A549 (cell line): ENCODE data around the gene UMODL1. TPM values are rescaled to one million over a fixed set of nuclear protein-coding genes. Genes with fewer than 3 reads are reported as not detected.

ENCODE experiments used
- ATAC-seq, 2 experiments: fragments of 200-7000 bp in 1 of 2; fragments of >200 bp in 1 of 2; cut with Nextera tagmentation in 1 of 2; cut with Tn5 transposase in 1 of 2; 3 replicates each; pipeline versions ENCODE4 v1.8.0 to v1.9.1; 2018 to 2020; ENCODE audit warnings: mild to moderate bottlenecking in 1 of 2, moderate library complexity in 1 of 2
- CTCF ChIA-PET: fragments of 300-600 bp; sonication (Branson Sonifier 250); formaldehyde crosslinking; extraction: SDS; loops from one replicate; lab custom pipeline; 2021; ENCODE audit warnings: antibody characterized with exemption, inconsistent platforms; lab: Yijun Ruan, JAX
- POLR2A ChIA-PET: fragments of 350-600 bp; formaldehyde crosslinking; extraction: SDS; loops from one replicate; lab custom pipeline; 2021; ENCODE audit warnings: antibody characterized with exemption, inconsistent platforms; lab: Yijun Ruan, JAX
- DNase-seq, 2 experiments: peaks; one replicate each; pipeline versions ENCODE4 v3.0.0 to v3.0.0-alpha.2; 2011 to 2016; ENCODE audit warnings: low read depth in 1 of 2, low spot score in 1 of 2
- FAIRE-seq: peaks from 2 replicates; lab custom pipeline; 2011; peaks lifted over from hg19 to GRCh38; lab: Jason Lieb, UNC
- H3K27ac ChIP-seq, 2 experiments: fragments of >200 bp; sonication (Bioruptor Twin); formaldehyde crosslinking; 3 replicates each; pipeline ENCODE4 v1.5.1; 2016 to 2017
- H3K4me1 ChIP-seq: fragments of >200 bp; sonication (Bioruptor Twin); formaldehyde crosslinking; 3 replicates; pipeline ENCODE4 v1.6.1; 2016
- H3K4me2 ChIP-seq: fragments of >200 bp; sonication (Bioruptor Twin); formaldehyde crosslinking; 3 replicates; pipeline ENCODE4 v1.6.1; 2016
- H3K4me3 ChIP-seq: fragments of >200 bp; sonication (Bioruptor Twin); formaldehyde crosslinking; 3 replicates; pipeline ENCODE4 v1.5.1; 2016
- H3K9me3 ChIP-seq: fragments of >200 bp; sonication (Bioruptor Twin); formaldehyde crosslinking; 3 replicates; pipeline ENCODE4 v1.6.1; 2016
- CBX2 ChIP-seq: fragments of 200-600 bp; sonication (generic); IDR thresholded peaks from 2 replicates; pipeline ENCODE4 v1.6.1; 2016; ENCODE audit warnings: low read depth, mild to moderate bottlenecking, borderline replicate concordance
- EHMT2 ChIP-seq: fragments of 200-600 bp; sonication (generic); IDR thresholded peaks from 2 replicates; pipeline ENCODE4 v1.6.1; 2016; ENCODE audit warnings: antibody characterized with exemption, low read depth, mild to moderate bottlenecking, moderate library complexity
- EP300 ChIP-seq, 2 experiments: fragments of >200 bp; sonication (Bioruptor Twin); formaldehyde crosslinking; IDR thresholded peaks; 2 replicates in 1 of 2; 3 replicates in 1 of 2; pipeline ENCODE4 v1.6.1; 2016 to 2017
- FOSB ChIP-seq: fragments of 250-450 bp; sonication (Bioruptor Pico); IDR thresholded peaks from 2 replicates; pipeline ENCODE4 v1.5.0; 2020; ENCODE audit warnings: mild to moderate bottlenecking, moderate library complexity
- GATA3 ChIP-seq: IDR thresholded peaks from 2 replicates; pipeline ENCODE4 v1.6.1; 2012; ENCODE audit warnings: borderline replicate concordance
- HOXB13 ChIP-seq: fragments of 250-450 bp; sonication (Bioruptor Pico); IDR thresholded peaks from 2 replicates; pipeline ENCODE4 v1.5.0; 2020; ENCODE audit warnings: low read depth, mild to moderate bottlenecking, moderate library complexity
- JUNB ChIP-seq: fragments of >200 bp; sonication (Bioruptor Twin); formaldehyde crosslinking; IDR thresholded peaks from 2 replicates; pipeline ENCODE4 v1.6.1; 2016
- MYC ChIP-seq: IDR thresholded peaks from 2 replicates; pipeline ENCODE4 v1.6.1; 2012; ENCODE audit warnings: mild to moderate bottlenecking, inconsistent platforms, low read length, improper control_type of control experiment, borderline replicate concordance
- NPAS2 ChIP-seq: fragments of 250-450 bp; sonication (Bioruptor Pico); IDR thresholded peaks from 2 replicates; pipeline ENCODE4 v1.8.0; 2022; ENCODE audit warnings: mild to moderate bottlenecking, moderate library complexity, borderline replicate concordance
- NR3C1 ChIP-seq: fragments of >200 bp; sonication (Bioruptor Twin); formaldehyde crosslinking; IDR thresholded peaks from 3 replicates; pipeline ENCODE4 v1.6.1; 2017
- RARB ChIP-seq: fragments of 250-450 bp; sonication (Bioruptor Pico); IDR thresholded peaks from 2 replicates; pipeline ENCODE4 v1.8.0; 2021; ENCODE audit warnings: mild to moderate bottlenecking, moderate library complexity
- RFX5 ChIP-seq: fragments of 450-650 bp; IDR thresholded peaks from 2 replicates; pipeline ENCODE4 v1.7.1; 2014; ENCODE audit warnings: antibody characterized with exemption, mild to moderate bottlenecking, moderate library complexity
- SREBF2 ChIP-seq: fragments of 450-650 bp; IDR thresholded peaks from 2 replicates; pipeline ENCODE4 v1.6.1; 2014; ENCODE audit warnings: mild to moderate bottlenecking, moderate library complexity
- TFCP2L1 ChIP-seq: fragments of 250-450 bp; sonication (Bioruptor Pico); IDR thresholded peaks from 2 replicates; pipeline ENCODE4 v1.5.0; 2021; ENCODE audit warnings: mild to moderate bottlenecking
- ZFP36 ChIP-seq: fragments of 450-650 bp; IDR thresholded peaks from 2 replicates; pipeline ENCODE4 v1.6.1; 2014; ENCODE audit warnings: borderline replicate concordance; ENCODE audit not compliant: partially characterized antibody
- ZSCAN20 ChIP-seq: fragments of 250-450 bp; sonication (Bioruptor Pico); IDR thresholded peaks from 2 replicates; pipeline ENCODE4 v1.8.0; 2022; ENCODE audit warnings: mild to moderate bottlenecking, moderate library complexity
- WGBS: methylation state at CpG from one replicate; pipeline ENCODE4 v1.1.6; 2017; ENCODE audit errors: missing lambda C conversion rate; 5-methylcytosine and 5-hydroxymethylcytosine counted together
- polyA plus RNA-seq, 4 experiments: library from polyadenylated mRNA; depleted of rRNA in 3 of 4; stranded (reverse); fragments of >200 nt; fragmentation: RNase III in 1 of 4; extraction: RNeasy Plus Mini Kit Qiagen cat#74134 plus additional on column Dnase treatment in 1 of 4; gene quantifications; 2 replicates in 3 of 4; 3 replicates in 1 of 4; pipeline ENCODE4 v1.2.3, GENCODE V29; 2011 to 2017
- TF ChIP-seq, protein P1 (sequence below): fragments of >200 bp; sonication (Bioruptor Twin); formaldehyde crosslinking; IDR thresholded peaks from 2 replicates; pipeline ENCODE4 v1.6.1; 2016
- TF ChIP-seq, protein P2 (sequence below): IDR thresholded peaks from 2 replicates; pipeline ENCODE4 v1.6.1; 2012
- TF ChIP-seq, protein P3 (sequence below): fragments of 450-650 bp; IDR thresholded peaks from 2 replicates; pipeline ENCODE4 v1.6.1; 2014; ENCODE audit warnings: antibody characterized with exemption
- TF ChIP-seq, protein P4 (sequence below): fragments of 200-600 bp; sonication (generic); IDR thresholded peaks from 2 replicates; pipeline ENCODE4 v1.6.1; 2016; ENCODE audit warnings: antibody characterized with exemption, mild to moderate bottlenecking, moderate library complexity

The UMODL1 gene
- polyA plus RNA-seq, 2 of the 4 experiments (the other 2 are of a cell fraction), result not detected

DNA sequence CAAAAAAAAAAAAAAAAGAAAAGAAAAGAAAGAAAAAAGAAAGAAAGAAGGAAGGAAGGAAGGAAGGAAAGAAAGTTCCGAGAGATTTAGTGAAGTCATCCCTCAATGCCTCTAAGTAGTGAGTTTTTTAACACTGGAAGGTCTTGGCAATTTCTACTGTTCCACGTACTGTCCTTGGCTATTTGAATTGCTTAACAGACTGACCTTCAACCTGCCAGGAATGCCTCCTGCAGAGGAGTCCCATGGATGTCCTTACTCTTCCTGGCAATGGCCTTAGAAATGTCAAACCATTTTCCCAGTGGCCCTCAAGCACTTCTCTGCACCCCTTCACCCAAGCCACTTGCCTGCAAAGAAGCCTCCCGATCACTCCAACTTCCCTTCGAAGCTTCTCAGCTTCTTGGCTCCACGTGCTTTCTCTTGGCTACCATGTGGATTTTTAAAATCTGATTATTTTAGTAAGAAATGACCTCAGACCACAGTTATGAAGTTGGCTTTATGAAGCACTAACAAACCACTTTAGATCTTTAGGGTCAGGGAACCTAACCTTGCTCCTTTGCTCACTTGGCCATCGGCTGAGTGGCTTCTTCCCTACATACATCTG, 104.1 kb downstream of the UMODL1 start:
- ChIA-PET POLR2A (no interaction called here), CTCF (interaction anchor here (1.2 kb wide), 1 partner anchor 16 kb away, joined by 3 read pairs; no protein-coding TSS in a partner anchor)
- no peak overlapping the region for H3K4me3 ChIP-seq
- WGBS, result 85% methylated on average over 6 of the region's 6 CpGs
- ATAC-seq (no peak), FAIRE-seq (no peak), DNase-seq (no peak)
- peaks cover 3% of the 10 kb centered on the region; the same call in 1 of the 3 replicates for H3K4me1 ChIP-seq
- no peak overlapping the region for H3K4me2 ChIP-seq
- H3K27ac ChIP-seq, result no peak overlapping the region
- TF ChIP-seq FOSB (CRISPR knock-in tag), result no peak
- no peak for TF ChIP-seq JUNB
- TF ChIP-seq TFCP2L1 (CRISPR knock-in tag), result no peak
- no peak for TF ChIP-seq CBX2
- no peak for TF ChIP-seq EHMT2
- no peak for TF ChIP-seq NR3C1
- TF ChIP-seq RFX5, result no peak
- TF ChIP-seq RARB (CRISPR knock-in tag), result no peak
- TF ChIP-seq ZFP36, result no peak
- TF ChIP-seq, protein P1, sequence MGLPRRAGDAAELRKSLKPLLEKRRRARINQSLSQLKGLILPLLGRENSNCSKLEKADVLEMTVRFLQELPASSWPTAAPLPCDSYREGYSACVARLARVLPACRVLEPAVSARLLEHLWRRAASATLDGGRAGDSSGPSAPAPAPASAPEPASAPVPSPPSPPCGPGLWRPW, result no peak
- no peak for TF ChIP-seq GATA3
- TF ChIP-seq NPAS2 (CRISPR knock-in tag), result no peak
- TF ChIP-seq, all 56 proteins: peak for 0
- no peaks in the 10 kb centered on the region for H3K9me3 ChIP-seq

DNA sequence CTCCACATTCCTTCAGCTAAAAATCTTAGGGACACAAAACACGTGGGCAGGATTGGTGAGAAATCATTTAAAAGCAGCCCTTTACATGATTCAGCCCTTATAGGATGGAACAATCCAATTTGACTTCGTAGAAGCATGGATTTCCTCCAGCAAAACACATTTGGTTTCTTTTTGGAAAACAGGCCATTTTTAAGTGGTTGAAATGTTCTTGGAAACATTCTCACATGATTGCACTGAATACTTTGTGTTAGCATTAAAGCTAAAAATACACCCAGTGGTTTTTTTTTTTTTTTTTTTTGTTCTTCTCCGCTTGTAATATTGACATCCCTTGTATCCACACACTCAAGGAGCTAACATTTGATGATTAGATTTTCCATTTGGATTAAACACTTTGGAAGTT, 105.7 kb downstream of the UMODL1 start:
- Histone ChIP-seq H3K4me2 (no peak overlapping the region), H3K27ac (no peak overlapping the region), H3K4me3 (no peak overlapping the region), H3K9me3 (no peaks in the 10 kb centered on the region), H3K4me1 (peaks cover under 1% of the 10 kb centered on the region; the same call in 1 of the 3 replicates)
- 29% methylated on average over 3 of the region's 3 CpGs for WGBS
- ATAC-seq (no peak), FAIRE-seq (no peak), DNase-seq (no peak)
- ChIA-PET POLR2A (no interaction called here), CTCF (interaction anchor here (1.2 kb wide), 1 partner anchor 31 kb away, joined by 4 read pairs; no protein-coding TSS in a partner anchor)
- TF ChIP-seq JUNB (no peak), EP300 (IDR thresholded peaks at IDR 0.05) (no peak), RARB (CRISPR knock-in tag) (no peak), ZSCAN20 (CRISPR knock-in tag) (no peak), HOXB13 (CRISPR knock-in tag) (no peak), SREBF2 (no peak), MYC (no peak)
- TF ChIP-seq, protein P2, sequence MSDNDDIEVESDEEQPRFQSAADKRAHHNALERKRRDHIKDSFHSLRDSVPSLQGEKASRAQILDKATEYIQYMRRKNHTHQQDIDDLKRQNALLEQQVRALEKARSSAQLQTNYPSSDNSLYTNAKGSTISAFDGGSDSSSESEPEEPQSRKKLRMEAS, result no peak
- TF ChIP-seq, protein P3, sequence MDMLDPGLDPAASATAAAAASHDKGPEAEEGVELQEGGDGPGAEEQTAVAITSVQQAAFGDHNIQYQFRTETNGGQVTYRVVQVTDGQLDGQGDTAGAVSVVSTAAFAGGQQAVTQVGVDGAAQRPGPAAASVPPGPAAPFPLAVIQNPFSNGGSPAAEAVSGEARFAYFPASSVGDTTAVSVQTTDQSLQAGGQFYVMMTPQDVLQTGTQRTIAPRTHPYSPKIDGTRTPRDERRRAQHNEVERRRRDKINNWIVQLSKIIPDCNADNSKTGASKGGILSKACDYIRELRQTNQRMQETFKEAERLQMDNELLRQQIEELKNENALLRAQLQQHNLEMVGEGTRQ, result no peak
- TF ChIP-seq, protein P4, sequence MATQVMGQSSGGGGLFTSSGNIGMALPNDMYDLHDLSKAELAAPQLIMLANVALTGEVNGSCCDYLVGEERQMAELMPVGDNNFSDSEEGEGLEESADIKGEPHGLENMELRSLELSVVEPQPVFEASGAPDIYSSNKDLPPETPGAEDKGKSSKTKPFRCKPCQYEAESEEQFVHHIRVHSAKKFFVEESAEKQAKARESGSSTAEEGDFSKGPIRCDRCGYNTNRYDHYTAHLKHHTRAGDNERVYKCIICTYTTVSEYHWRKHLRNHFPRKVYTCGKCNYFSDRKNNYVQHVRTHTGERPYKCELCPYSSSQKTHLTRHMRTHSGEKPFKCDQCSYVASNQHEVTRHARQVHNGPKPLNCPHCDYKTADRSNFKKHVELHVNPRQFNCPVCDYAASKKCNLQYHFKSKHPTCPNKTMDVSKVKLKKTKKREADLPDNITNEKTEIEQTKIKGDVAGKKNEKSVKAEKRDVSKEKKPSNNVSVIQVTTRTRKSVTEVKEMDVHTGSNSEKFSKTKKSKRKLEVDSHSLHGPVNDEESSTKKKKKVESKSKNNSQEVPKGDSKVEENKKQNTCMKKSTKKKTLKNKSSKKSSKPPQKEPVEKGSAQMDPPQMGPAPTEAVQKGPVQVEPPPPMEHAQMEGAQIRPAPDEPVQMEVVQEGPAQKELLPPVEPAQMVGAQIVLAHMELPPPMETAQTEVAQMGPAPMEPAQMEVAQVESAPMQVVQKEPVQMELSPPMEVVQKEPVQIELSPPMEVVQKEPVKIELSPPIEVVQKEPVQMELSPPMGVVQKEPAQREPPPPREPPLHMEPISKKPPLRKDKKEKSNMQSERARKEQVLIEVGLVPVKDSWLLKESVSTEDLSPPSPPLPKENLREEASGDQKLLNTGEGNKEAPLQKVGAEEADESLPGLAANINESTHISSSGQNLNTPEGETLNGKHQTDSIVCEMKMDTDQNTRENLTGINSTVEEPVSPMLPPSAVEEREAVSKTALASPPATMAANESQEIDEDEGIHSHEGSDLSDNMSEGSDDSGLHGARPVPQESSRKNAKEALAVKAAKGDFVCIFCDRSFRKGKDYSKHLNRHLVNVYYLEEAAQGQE, result no peak
